HFFc6 (cell line): ENCODE measurements around the gene FTCD. TPM values are rescaled to one million over a fixed set of nuclear protein-coding genes. Genes with fewer than 3 reads are reported as not detected.
"Not testable (repeated sequence)": the region's sequence is repeated elsewhere in the genome, so short reads cannot be mapped to it uniquely, and the experiment has no call there.

Experiments
- DNase-seq: peaks from one replicate; pipeline ENCODE4 v3.0.0-alpha.2; 2018
- H3K27ac Mint-ChIP-seq: 2 replicates; pipeline ENCODE4 v1.8.0; 2020; ENCODE audit warnings: mild to moderate bottlenecking, mixed read lengths
- H3K27me3 Mint-ChIP-seq: 2 replicates; pipeline ENCODE4 v1.8.0; 2021; ENCODE audit warnings: mild to moderate bottlenecking, moderate library complexity, mixed read lengths; ENCODE audit not compliant: insufficient read depth
- H3K36me3 Mint-ChIP-seq: 2 replicates; pipeline ENCODE4 v1.8.0; 2021; ENCODE audit warnings: low read depth, mixed read lengths
- H3K4me1 Mint-ChIP-seq: 2 replicates; pipeline ENCODE4 v1.8.0; 2020; ENCODE audit warnings: low read depth, mixed read lengths
- H3K4me3 Mint-ChIP-seq: 2 replicates; pipeline ENCODE4 v1.8.0; 2020; ENCODE audit warnings: mild to moderate bottlenecking, moderate library complexity, mixed read lengths
- H3K9me3 Mint-ChIP-seq: 2 replicates; pipeline ENCODE4 v1.8.0; 2020; ENCODE audit warnings: mild to moderate bottlenecking, mixed read lengths
- total RNA-seq, 6 experiments: library from RNA; stranded (reverse); fragmentation: NEBNext Ultra II Directional; extraction: Animal tissue kit (Norgen Biotek cat#: 25700); gene quantifications; 2 replicates in 1 of 6; 3 replicates in 5 of 6; pipeline ENCODE4 v1.2.3, GENCODE V29; 2021
- TF ChIP-seq, protein P1 (sequence below): fragments of 200-600 bp; sonication (generic); IDR thresholded peaks from 2 replicates; pipeline ENCODE4 v1.5.0; 2021; ENCODE audit warnings: antibody characterized with exemption, mild to moderate bottlenecking

FTCD gene
- total RNA-seq, 6 experiments from 2014 or later = 0.12 to 1.2 (median 0.17) TPM; not detected in 1

DNA sequence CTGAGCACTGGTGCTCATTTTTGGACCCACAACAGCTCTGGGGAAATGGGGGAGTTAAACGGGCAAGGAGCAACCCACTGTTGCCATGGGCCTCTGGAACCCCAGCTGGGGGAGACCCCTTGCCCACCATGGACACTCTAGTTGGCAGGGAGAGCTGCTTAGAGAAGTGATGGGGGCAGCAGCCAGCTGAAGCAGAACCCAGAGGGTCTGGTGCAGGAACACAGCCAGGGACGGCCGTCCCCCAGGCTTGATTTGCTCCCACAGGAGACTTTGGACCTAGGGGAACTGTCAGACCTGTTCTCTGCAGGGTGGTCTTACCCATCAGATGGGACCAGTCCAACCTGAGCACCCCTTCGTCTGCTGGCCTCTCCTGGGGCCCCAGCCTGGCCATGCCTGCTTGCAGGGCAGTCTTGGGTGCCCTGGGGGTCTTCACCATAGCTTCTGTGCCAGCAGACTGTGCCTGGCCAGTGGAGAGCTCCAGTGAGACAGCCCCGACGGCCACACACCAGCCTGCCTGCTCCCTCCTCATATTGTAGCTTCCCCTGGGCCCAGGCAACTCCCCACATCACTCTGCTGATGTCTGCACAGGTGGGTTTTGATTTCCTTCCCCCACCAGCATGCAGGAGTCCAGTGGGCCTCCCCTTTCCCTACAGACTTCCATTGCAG is 17.6 kb upstream of the FTCD start:
- Mint-ChIP-seq H3K4me3 (no peak overlapping the region), H3K9me3 (peaks cover 42% of the 10 kb centered on the region), H3K27me3 (peaks cover 13% of the 10 kb centered on the region), H3K27ac (no peak overlapping the region), H3K36me3 (peaks cover 35% of the 10 kb centered on the region), H3K4me1 (no peaks in the 10 kb centered on the region; the same call in 1 of the 2 replicates)
- TF ChIP-seq, protein P1, sequence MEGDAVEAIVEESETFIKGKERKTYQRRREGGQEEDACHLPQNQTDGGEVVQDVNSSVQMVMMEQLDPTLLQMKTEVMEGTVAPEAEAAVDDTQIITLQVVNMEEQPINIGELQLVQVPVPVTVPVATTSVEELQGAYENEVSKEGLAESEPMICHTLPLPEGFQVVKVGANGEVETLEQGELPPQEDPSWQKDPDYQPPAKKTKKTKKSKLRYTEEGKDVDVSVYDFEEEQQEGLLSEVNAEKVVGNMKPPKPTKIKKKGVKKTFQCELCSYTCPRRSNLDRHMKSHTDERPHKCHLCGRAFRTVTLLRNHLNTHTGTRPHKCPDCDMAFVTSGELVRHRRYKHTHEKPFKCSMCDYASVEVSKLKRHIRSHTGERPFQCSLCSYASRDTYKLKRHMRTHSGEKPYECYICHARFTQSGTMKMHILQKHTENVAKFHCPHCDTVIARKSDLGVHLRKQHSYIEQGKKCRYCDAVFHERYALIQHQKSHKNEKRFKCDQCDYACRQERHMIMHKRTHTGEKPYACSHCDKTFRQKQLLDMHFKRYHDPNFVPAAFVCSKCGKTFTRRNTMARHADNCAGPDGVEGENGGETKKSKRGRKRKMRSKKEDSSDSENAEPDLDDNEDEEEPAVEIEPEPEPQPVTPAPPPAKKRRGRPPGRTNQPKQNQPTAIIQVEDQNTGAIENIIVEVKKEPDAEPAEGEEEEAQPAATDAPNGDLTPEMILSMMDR = no peak
- no peak for DNase-seq

- no peak for DNase-seq
- TF ChIP-seq, protein P1 = no peak
- H3K36me3 Mint-ChIP-seq = peaks cover 29% of the 10 kb centered on the region
- H3K27ac Mint-ChIP-seq = no peak overlapping the region
- H3K4me3 Mint-ChIP-seq = no peak overlapping the region
- H3K9me3 Mint-ChIP-seq = peaks cover 36% of the 10 kb centered on the region
- no peaks in the 10 kb centered on the region; the same call in 1 of the 2 replicates for H3K4me1 Mint-ChIP-seq
- H3K27me3 Mint-ChIP-seq = peaks cover 13% of the 10 kb centered on the region
Measured at GRCh38 chr21:46171996-46172862, 16.9 kb upstream of the FTCD start.

- Mint-ChIP-seq H3K4me1 (no peaks in the 10 kb centered on the region; the same call in 1 of the 2 replicates), H3K27me3 (peaks cover 13% of the 10 kb centered on the region), H3K9me3 (peaks cover 30% of the 10 kb centered on the region), H3K4me3 (no peak overlapping the region), H3K27ac (no peak overlapping the region), H3K36me3 (peaks cover 23% of the 10 kb centered on the region)
- TF ChIP-seq, protein P1 = no peak
- DNase-seq = no peak
Measured at GRCh38 chr21:46171585-46171984, 16.2 kb upstream of the FTCD start.

DNA sequence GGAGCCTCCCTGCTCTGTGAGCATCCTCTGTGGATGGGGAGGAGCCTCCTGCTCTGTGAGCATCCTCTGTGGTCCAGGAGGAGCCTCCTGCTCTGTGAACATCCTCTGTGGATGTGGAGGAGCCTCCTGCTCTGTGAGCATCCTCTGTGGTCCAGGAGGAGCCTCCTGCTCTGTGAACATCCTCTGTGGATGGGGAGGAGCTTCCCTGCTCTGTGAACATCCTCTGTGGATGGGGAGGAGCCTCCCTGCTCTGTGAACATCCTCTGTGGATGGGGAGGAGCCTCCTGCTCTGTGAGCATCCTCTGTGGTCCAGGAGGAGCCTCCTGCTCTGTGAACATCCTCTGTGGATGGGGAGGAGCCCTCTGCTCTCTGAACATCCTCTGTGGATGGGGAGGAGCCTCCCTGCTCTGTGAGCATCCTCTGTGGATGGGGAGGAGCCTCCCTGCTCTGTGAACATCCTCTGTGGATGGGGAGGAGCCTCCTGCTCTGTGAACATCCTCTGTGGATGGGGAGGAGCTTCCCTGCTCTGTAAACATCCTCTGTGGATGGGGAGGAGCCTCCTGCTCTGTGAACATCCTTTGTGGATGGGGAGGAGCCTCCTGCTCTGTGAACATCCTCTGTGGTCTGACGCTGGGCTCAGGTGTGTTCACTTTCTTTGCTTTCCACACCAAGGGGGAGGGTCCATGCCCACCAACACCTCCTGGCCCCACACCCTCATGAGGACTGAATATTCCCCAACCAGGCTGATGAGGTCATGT is 15.2 kb upstream of the FTCD start:
- not testable (repeated sequence) for H3K4me1 Mint-ChIP-seq, H3K4me3 Mint-ChIP-seq, DNase-seq, H3K27ac Mint-ChIP-seq
- H3K36me3 Mint-ChIP-seq = peaks cover 13% of the 10 kb centered on the region
- peaks cover 13% of the 10 kb centered on the region for H3K27me3 Mint-ChIP-seq
- peaks cover 20% of the 10 kb centered on the region for H3K9me3 Mint-ChIP-seq

DNA sequence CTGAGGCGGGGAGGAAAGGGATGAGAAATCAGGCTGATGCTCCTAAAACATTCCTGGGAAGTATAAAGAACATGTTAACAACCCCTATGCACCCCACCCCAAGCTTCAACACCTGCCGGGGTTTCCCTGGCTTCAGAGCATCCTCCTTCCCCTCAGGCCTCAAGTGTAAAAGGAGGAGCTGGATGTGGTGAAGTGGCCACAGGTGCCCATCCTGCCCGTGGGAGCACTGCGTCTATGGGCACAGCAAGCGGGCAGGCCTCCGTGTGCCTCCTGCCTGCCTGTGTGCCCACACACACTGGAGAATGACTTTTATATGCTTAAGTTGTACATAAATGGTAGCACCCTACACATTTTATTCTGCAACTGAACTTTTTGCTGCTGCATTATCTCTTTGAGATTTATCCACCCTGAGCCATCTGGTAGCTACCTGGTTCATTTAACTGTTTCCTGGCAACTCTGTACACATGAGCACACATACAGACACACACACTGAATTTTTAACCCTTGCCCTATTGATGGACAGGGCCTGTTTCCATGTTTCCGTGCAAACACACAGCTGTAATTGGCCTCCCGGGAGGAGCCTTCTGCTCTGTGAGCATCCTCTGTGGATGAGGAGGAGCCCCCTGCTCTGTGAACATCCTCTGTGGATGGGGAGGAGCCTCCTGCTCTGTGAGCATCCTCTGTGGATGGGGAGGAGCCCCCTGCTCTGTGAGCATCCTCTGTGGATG is 13.4 kb upstream of the FTCD start:
- Mint-ChIP-seq H3K27me3 (peaks cover 7% of the 10 kb centered on the region), H3K9me3 (peaks cover 5% of the 10 kb centered on the region; the same call in 1 of the 2 replicates), H3K4me1 (no peaks in the 10 kb centered on the region), H3K4me3 (no peak overlapping the region), H3K36me3 (no peaks in the 10 kb centered on the region), H3K27ac (no peak overlapping the region)
- TF ChIP-seq, protein P1 = no peak
- no peak for DNase-seq
